Measurements from ENCODE around the gene STK10. TPM values are rescaled to one million over a fixed set of nuclear protein-coding genes. Genes with fewer than 3 reads are reported as not detected.
A peak's percentile ranks its signal among the peaks of the same experiment; 100 is the strongest.

STK10 gene
- total RNA-seq, 1 donor from 2014 or later = 72.5 TPM

DNA sequence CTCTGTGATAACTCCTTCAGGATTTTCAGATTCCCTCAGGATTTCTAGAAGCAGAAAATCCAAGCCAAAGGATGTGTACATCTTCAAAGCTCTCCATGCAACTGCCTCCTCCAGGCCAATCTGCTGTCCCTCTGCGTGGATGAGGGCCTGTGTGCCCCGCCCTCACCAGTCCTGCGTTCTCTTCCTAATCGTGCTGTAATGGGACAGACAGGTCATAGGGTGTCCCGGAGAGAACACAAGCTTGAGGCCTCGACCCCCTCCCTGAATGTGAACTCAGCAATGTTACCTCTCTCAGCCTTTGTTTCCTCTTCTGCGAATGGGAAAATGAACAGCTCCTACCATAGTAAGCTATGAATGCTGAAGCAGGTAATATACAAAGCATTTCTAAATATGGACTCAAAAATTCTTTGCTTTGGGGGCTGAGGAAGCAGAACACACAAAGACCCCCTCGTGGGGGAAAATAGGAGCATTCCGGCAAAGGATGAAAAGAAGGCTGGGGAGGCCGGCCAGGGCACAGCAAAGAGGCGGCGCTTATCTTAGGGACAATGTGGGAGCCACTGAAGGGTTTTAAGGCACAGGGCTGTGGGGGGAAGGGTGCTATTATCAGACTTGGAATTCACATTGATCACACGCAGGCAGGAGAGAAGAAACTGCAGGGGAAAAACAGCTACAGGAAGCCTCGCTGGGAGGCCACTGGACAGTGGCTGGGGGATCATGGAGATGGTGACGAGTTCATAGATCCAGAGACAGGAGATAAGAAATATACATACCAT lies 124.4 kb downstream of the STK10 start:
- H3K4me3 ChIP-seq = no peak overlapping the region
- DNase-seq (no peak), ATAC-seq (no peak)
- no peaks in the 10 kb centered on the region for H3K4me1 ChIP-seq
- no peak overlapping the region for H3K27ac ChIP-seq
- H3K9me3 ChIP-seq = no peaks in the 10 kb centered on the region
- intact Hi-C loops (cut with DNase I) = no loop called here
- peaks cover 67% of the 10 kb centered on the region for H3K36me3 ChIP-seq
- H3K27me3 ChIP-seq (ENCODE audit: low read depth) = no peaks in the 10 kb centered on the region
- TF ChIP-seq, protein P1, sequence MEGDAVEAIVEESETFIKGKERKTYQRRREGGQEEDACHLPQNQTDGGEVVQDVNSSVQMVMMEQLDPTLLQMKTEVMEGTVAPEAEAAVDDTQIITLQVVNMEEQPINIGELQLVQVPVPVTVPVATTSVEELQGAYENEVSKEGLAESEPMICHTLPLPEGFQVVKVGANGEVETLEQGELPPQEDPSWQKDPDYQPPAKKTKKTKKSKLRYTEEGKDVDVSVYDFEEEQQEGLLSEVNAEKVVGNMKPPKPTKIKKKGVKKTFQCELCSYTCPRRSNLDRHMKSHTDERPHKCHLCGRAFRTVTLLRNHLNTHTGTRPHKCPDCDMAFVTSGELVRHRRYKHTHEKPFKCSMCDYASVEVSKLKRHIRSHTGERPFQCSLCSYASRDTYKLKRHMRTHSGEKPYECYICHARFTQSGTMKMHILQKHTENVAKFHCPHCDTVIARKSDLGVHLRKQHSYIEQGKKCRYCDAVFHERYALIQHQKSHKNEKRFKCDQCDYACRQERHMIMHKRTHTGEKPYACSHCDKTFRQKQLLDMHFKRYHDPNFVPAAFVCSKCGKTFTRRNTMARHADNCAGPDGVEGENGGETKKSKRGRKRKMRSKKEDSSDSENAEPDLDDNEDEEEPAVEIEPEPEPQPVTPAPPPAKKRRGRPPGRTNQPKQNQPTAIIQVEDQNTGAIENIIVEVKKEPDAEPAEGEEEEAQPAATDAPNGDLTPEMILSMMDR (IDR thresholded peaks at IDR 0.05) = no peak

DNA sequence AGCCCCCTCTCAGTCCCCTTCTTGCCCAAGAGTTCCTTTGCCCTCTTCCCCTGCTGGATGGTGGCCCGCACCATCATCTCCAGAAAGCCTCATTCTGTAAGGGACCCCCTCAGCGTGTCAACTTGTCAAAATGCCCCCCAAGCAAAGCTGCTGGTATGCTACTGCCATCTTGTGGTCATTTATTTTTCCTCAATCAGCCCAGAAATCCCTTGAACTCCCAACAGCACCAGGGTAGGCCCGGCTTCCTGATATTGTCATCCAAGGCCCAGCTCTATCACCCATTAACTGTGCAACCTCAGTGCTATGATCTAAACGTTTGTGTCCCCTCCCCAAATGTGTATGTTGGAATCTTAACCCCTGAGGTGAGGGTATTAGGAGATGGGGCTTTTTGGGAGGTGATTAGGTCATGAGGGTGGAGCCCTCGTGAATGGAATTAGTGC lies 128.3 kb downstream of the STK10 start:
- peak; percentile 20 to 29 for ATAC-seq
- intact Hi-C loops (cut with DNase I) = no loop called here
- DNase-seq = no peak
- no peak overlapping the region for H3K27ac ChIP-seq
- no peak overlapping the region for H3K4me3 ChIP-seq
- H3K9me3 ChIP-seq = no peaks in the 10 kb centered on the region
- TF ChIP-seq, protein P1 (IDR thresholded peaks at IDR 0.05) = peak; percentile 50
- no peaks in the 10 kb centered on the region for H3K4me1 ChIP-seq
- no peaks in the 10 kb centered on the region for H3K27me3 ChIP-seq (ENCODE audit: low read depth)
- H3K36me3 ChIP-seq = peaks cover 91% of the 10 kb centered on the region

DNA sequence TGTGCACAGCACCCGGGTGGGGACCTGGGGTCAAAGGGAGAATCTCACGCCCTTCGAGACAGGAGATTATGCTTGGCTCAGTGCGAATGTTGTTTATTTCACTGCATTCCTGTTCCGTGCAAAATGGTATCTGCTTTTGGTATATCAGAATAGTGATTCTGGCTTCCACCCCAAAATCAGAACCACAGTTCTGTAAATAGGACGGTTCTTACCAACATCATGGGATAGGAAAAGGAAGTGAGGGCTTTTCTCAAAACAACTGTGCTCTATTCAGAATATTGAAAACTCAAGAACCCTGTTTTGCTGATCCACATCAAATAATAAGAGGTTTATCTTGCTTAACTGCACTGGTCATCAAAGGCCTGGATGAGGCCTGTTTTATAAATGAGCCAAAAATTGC lies 129.9 kb downstream of the STK10 start:
- H3K27me3 ChIP-seq (ENCODE audit: low read depth) = no peaks in the 10 kb centered on the region
- peaks cover 91% of the 10 kb centered on the region for H3K36me3 ChIP-seq
- TF ChIP-seq, protein P1 (IDR thresholded peaks at IDR 0.05) = no peak
- no peak overlapping the region for H3K27ac ChIP-seq
- no peaks in the 10 kb centered on the region for H3K9me3 ChIP-seq
- DNase-seq (no peak), ATAC-seq (no peak)
- H3K4me3 ChIP-seq = no peak overlapping the region
- no peaks in the 10 kb centered on the region for H3K4me1 ChIP-seq
- intact Hi-C loops (cut with DNase I) = no loop called here

DNA sequence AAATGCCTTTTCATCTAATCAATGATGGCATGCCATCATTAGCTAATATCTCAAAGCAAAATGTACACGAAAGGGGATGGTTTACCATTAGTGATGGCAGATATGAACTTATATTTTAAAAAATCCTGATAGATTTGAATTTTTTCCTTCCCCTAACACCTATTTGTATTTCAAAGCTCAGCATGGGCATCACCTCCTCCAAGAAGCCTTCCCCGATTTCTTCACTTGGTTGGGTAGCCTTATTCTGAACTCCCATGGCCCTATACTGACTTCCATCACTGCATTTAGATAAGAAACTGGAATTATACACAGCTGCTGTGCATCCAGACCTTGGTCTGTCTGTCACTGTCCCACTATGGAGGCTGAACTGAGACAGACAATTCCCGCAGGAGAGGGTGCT lies 132.0 kb downstream of the STK10 start:
- ATAC-seq = no peak
- H3K36me3 ChIP-seq = peaks cover 97% of the 10 kb centered on the region

DNA sequence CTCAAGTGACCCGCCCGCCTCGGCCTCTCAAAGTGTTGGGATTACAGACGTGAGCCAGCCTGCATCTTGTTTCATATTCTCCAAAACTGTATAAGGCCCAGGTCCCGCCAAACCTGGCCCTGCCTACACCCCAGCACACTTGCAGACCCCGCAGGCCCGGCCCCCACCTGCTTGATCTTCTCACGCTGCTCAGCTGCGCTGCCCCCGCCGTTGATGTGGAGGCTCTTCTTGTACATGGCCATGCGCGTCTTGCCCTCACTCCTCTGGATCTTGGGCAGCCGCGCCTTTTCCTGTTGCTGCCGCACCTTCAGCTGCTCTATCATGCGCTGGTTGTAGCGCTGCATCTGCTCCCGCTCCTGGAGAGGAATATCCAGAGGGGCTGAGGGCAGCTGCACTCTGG lies 132.6 kb downstream of the STK10 start:
- Histone ChIP-seq H3K27ac (no peak overlapping the region), H3K4me3 (no peak overlapping the region), H3K36me3 (peaks cover 97% of the 10 kb centered on the region), H3K9me3 (no peaks in the 10 kb centered on the region), H3K4me1 (no peaks in the 10 kb centered on the region), H3K27me3 (ENCODE audit: low read depth) (no peaks in the 10 kb centered on the region)
- ATAC-seq (no peak), DNase-seq (no peak)
- TF ChIP-seq, protein P1 (IDR thresholded peaks at IDR 0.05) = no peak
- intact Hi-C loops (cut with DNase I) = no loop called here

More for the DNA sequence above, 132.0 kb downstream of the STK10 start:
- no peaks in the 10 kb centered on the region for H3K27me3 ChIP-seq (ENCODE audit: low read depth)
- no peak overlapping the region for H3K4me3 ChIP-seq
- DNase-seq = no peak
- TF ChIP-seq, protein P1 (IDR thresholded peaks at IDR 0.05) = no peak
- no peak overlapping the region for H3K27ac ChIP-seq
- intact Hi-C loops (cut with DNase I) = no loop called here
- no peaks in the 10 kb centered on the region for H3K9me3 ChIP-seq
- no peaks in the 10 kb centered on the region for H3K4me1 ChIP-seq

Measured in lower lobe of right lung (tissue), 2 donors.